Lower leg skin (tissue), 4 donors: ENCODE results near the gene COL15A1. TPM values are rescaled to one million over a fixed set of nuclear protein-coding genes. Genes with fewer than 3 reads are reported as not detected.

Experiments used
- DNase-seq, 2 donors: peaks; one replicate each; pipeline ENCODE4 v3.0.0-alpha.2; 2019; ENCODE audit warnings: low spot score in 2 of 2
- H3K4me3 ChIP-seq: fragments of 200-600 bp; sonication (generic); 2 replicates; pipeline ENCODE4 v1.5.1; 2017; ENCODE audit warnings: mild to moderate bottlenecking, low read depth; ENCODE audit not compliant: poor library complexity, severe bottlenecking
- CTCF ChIP-seq, 3 donors: fragments of 450-650 bp; IDR thresholded peaks; one replicate each; pipeline ENCODE4 v1.5.1; 2016; ENCODE audit warnings: antibody characterized with exemption in 3 of 3, mild to moderate bottlenecking in 3 of 3, moderate library complexity in 2 of 3
- POLR2A ChIP-seq, 2 donors: fragments of 450-650 bp; IDR thresholded peaks; one replicate each; pipeline ENCODE4 v1.6.1; 2016 to 2017; ENCODE audit warnings: antibody characterized with exemption in 2 of 2, mild to moderate bottlenecking in 1 of 2, moderate library complexity in 1 of 2
- WGBS, 2 donors: methylation state at CpG; one replicate each; pipeline ENCODE4 v1.1.5; 2018; 5-methylcytosine and 5-hydroxymethylcytosine counted together
- intact Hi-C: fragments of 100-400 bp; cut with DNase I; formaldehyde crosslinking; loops from one replicate; pipeline ENCODE4 v1.15.0; 2023; ENCODE audit warnings: low total_unique reads
- total RNA-seq, 4 donors: library from RNA; depleted of rRNA; stranded (reverse); fragments of >200 nt; gene quantifications; one replicate each; pipeline ENCODE4 v1.1.0, GENCODE V29; 2016

Gene COL15A1
- total RNA-seq, 4 donors from 2014 or later, result 2.3 to 14.1 (median 8.3) TPM

- intact Hi-C loops, result no loop called here
- TF ChIP-seq POLR2A (IDR thresholded peaks at IDR 0.05) (no peak), CTCF (IDR thresholded peaks at IDR 0.05) (no peak)
- WGBS, 2 donors, result 68 to 69% methylated on average over 5 of the region's 5 CpGs
Measured at GRCh38 chr9:98962861-98963260, 19.2 kb downstream of the COL15A1 start.

GRCh38 chr9:98964201-98964600, 20.5 kb downstream of the COL15A1 start:
- TF ChIP-seq POLR2A (IDR thresholded peaks at IDR 0.05) (no peak), CTCF (IDR thresholded peaks at IDR 0.05) (no peak)
- no peak for DNase-seq
- 76 to 79% methylated on average over 2 of the region's 2 CpGs for WGBS, 2 donors
- intact Hi-C loops, result no loop called here
- no peak overlapping the region for H3K4me3 ChIP-seq

More at GRCh38 chr9:98962861-98963260, 19.2 kb downstream of the COL15A1 start:
- no peak overlapping the region for H3K4me3 ChIP-seq
- no peak for DNase-seq

GRCh38 chr9:98964911-98965336, 21.2 kb downstream of the COL15A1 start:
- TF ChIP-seq CTCF (IDR thresholded peaks at IDR 0.05) (no peak), POLR2A (IDR thresholded peaks at IDR 0.05) (no peak)
- 73 to 78% methylated on average over 7 of the region's 7 CpGs for WGBS, 2 donors
- DNase-seq, result no peak
- no peak overlapping the region for H3K4me3 ChIP-seq
- intact Hi-C loops, result no loop called here

- WGBS, 2 donors, result 85 to 92% methylated on average over 4 of the region's 4 CpGs
- intact Hi-C loops, result no loop called here
- DNase-seq, result no peak
- no peak overlapping the region for H3K4me3 ChIP-seq
- TF ChIP-seq POLR2A (IDR thresholded peaks at IDR 0.05) (no peak), CTCF (IDR thresholded peaks at IDR 0.05) (no peak)
Measured at GRCh38 chr9:98966676-98967075, 23.0 kb downstream of the COL15A1 start.

GRCh38 chr9:98967257-98967656, 23.6 kb downstream of the COL15A1 start:
- intact Hi-C loops, result no loop called here
- 95% methylated on average over 4 of the region's 4 CpGs for WGBS, 2 donors

More at GRCh38 chr9:98967257-98967656, 23.6 kb downstream of the COL15A1 start:
- TF ChIP-seq CTCF (IDR thresholded peaks at IDR 0.05) (no peak), POLR2A (IDR thresholded peaks at IDR 0.05) (no peak)
- no peak for DNase-seq
- H3K4me3 ChIP-seq, result no peak overlapping the region
